HEK293T (cell line): ENCODE measurements around the gene FBXW5.

Source experiments
- CTCF ChIA-PET: fragments of 350-600 bp; formaldehyde crosslinking; extraction: SDS; loops from one replicate; lab custom pipeline; 2021; ENCODE audit warnings: antibody characterized with exemption, inconsistent platforms; lab: Yijun Ruan, JAX
- POLR2A ChIA-PET: fragments of 350-600 bp; formaldehyde crosslinking; extraction: SDS; loops from one replicate; lab custom pipeline; 2020; ENCODE audit warnings: antibody characterized with exemption, inconsistent platforms; lab: Yijun Ruan, JAX
- DNase-seq: peaks from one replicate; pipeline ENCODE4 v3.0.0; 2012; ENCODE audit warnings: mixed read lengths; ENCODE audit errors: extremely low spot score
- ARNT ChIP-seq: fragments of 450-650 bp; IDR thresholded peaks from 2 replicates; pipeline ENCODE4 v1.6.1; 2017; ENCODE audit warnings: mild to moderate bottlenecking
- BHLHE40 ChIP-seq: fragments of 450-650 bp; IDR thresholded peaks from 2 replicates; pipeline ENCODE4 v1.6.1; 2016; ENCODE audit warnings: mild to moderate bottlenecking, moderate library complexity, borderline replicate concordance
- CTBP1 ChIP-seq: fragments of 450-650 bp; IDR thresholded peaks from 2 replicates; pipeline ENCODE4 v1.6.1; 2016; ENCODE audit warnings: borderline replicate concordance
- ELF4 ChIP-seq: fragments of 450-650 bp; IDR thresholded peaks from 2 replicates; pipeline ENCODE4 v1.6.1; 2017; ENCODE audit warnings: antibody characterized with exemption
- FOXA1 ChIP-seq: fragments of 450-650 bp; IDR thresholded peaks from 2 replicates; pipeline ENCODE4 v1.6.1; 2016; ENCODE audit warnings: mild to moderate bottlenecking
- FOXK2 ChIP-seq: fragments of 450-650 bp; IDR thresholded peaks from 2 replicates; pipeline ENCODE4 v1.6.1; 2016; ENCODE audit warnings: mild to moderate bottlenecking
- FOXM1 ChIP-seq: fragments of 450-650 bp; IDR thresholded peaks from 2 replicates; pipeline ENCODE4 v1.6.1; 2017; ENCODE audit warnings: mild to moderate bottlenecking, borderline replicate concordance
- HDGF ChIP-seq: fragments of 450-650 bp; IDR thresholded peaks from 2 replicates; pipeline ENCODE4 v1.6.1; 2017; ENCODE audit warnings: antibody characterized with exemption, borderline replicate concordance
- L3MBTL2 ChIP-seq: fragments of 450-650 bp; conservative IDR thresholded peaks from 2 replicates; pipeline ENCODE4 v1.6.1; 2016; ENCODE audit warnings: mild to moderate bottlenecking
- LEF1 ChIP-seq: fragments of 450-650 bp; IDR thresholded peaks from 2 replicates; pipeline ENCODE4 v1.6.1; 2017; ENCODE audit warnings: mild to moderate bottlenecking, borderline replicate concordance
- NFRKB ChIP-seq: fragments of 450-650 bp; IDR thresholded peaks from 2 replicates; pipeline ENCODE4 v1.6.1; 2016; ENCODE audit warnings: mild to moderate bottlenecking, moderate library complexity
- SP1 ChIP-seq: fragments of 450-650 bp; IDR thresholded peaks from 2 replicates; pipeline ENCODE4 v1.6.1; 2017
- SUZ12 ChIP-seq: fragments of 450-650 bp; IDR thresholded peaks from 2 replicates; pipeline ENCODE4 v1.6.1; 2016; ENCODE audit warnings: mild to moderate bottlenecking
- TARDBP ChIP-seq: fragments of 450-650 bp; IDR thresholded peaks from 2 replicates; pipeline ENCODE4 v1.6.1; 2016
- ZNF384 ChIP-seq: fragments of 450-650 bp; IDR thresholded peaks from 2 replicates; pipeline ENCODE4 v1.6.1; 2016
- TF ChIP-seq, protein P1 (sequence below): fragments of 450-650 bp; IDR thresholded peaks from 2 replicates; pipeline ENCODE4 v1.6.1; 2016

Gene FBXW5

DNA sequence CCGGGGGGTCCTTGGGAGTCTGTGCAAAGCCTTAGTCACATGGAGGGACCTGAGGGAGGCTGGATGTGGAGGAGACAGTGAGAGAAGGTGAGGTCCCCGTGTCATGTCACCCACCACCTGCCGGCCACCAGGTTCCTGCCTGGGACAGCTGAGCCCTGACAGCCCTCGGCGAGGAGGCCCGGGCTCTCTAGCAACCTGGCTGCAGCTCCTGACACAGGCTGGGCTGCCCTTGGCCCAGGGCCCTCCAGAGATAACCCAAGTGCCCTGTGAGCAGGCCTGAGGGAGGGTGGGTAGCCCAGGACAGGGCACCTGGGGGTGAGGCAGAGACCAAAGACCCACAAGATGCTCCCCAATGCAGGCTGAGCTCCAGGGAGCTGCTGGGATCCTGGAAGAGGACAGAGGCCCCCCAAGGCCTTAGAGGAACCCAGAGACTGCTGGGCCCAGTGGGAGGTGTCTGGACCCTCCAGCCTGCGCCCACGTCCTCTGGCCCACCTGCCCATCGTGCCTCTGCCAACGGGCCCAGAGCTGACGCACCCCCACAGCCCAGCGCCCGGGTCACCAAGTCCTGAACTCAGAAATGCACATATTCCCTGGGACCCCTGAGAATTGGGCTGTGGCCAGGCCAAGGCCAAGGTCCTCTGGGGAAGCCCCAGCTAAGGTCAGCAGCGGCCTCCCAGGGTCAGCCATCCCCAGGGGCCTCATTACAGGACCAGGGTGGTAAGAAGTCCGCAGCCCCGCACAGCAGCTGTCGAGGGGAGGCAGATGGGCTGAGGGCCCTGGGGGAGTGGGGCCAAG is 24.0 kb upstream of the FBXW5 start:
- CTCF ChIA-PET: no interaction called here
- POLR2A ChIA-PET: interaction anchor here (0.8 kb wide), 1 partner anchor 24 kb away, joined by 3 read pairs; the partner anchor contains the start of gene PAXX
- no peak for TF ChIP-seq ZNF384
- no peak for DNase-seq

DNA sequence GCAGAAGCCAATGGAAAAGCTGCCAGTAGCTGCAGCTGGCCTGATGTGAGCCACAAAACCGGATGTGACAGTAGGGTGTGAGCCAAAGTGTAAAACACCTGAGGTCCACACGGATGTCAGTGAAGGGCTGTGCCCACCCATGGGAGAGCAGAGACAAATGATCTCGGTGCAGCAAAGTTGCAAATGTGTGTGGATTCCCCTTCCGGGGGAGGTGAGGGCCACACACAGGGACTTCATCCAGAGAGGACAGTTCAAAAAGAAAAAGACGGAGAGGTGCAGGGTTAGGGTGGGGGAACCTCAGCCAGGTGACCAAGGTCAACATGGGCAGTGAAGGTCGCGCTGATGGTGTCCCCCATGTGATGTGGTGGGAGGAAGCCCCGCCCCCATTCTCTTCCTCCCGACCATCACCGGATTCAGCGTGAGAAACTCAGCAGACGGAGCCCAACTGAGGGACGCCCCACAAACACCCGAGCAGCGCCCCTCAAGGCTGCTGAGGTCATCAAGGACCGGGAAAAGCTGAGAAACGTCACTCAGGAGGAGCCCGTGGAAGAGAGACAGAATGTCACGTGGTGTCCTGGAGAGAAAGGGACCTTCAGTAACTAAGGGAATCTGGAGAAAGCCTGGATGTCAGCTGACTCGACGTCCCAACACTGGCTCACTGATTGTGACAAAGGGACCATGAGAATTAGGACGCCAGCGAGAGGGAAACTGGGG is 21.4 kb upstream of the FBXW5 start:
- no peak for TF ChIP-seq FOXA1
- no peak for TF ChIP-seq ARNT
- no peak for TF ChIP-seq ELF4
- no peak for TF ChIP-seq L3MBTL2
- TF ChIP-seq CTBP1: no peak
- TF ChIP-seq FOXK2: no peak
- TF ChIP-seq BHLHE40: no peak
- TF ChIP-seq SUZ12: no peak
- no peak for TF ChIP-seq LEF1
- TF ChIP-seq FOXM1: no peak
- TF ChIP-seq ZNF384: no peak
- no peak for TF ChIP-seq HDGF
- no peak for TF ChIP-seq TARDBP
- no peak for TF ChIP-seq SP1
- no peak for TF ChIP-seq NFRKB
- TF ChIP-seq, protein P1, sequence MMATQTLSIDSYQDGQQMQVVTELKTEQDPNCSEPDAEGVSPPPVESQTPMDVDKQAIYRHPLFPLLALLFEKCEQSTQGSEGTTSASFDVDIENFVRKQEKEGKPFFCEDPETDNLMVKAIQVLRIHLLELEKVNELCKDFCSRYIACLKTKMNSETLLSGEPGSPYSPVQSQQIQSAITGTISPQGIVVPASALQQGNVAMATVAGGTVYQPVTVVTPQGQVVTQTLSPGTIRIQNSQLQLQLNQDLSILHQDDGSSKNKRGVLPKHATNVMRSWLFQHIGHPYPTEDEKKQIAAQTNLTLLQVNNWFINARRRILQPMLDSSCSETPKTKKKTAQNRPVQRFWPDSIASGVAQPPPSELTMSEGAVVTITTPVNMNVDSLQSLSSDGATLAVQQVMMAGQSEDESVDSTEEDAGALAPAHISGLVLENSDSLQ: no peak
- CTCF ChIA-PET: interaction anchor here (1.1 kb wide), 1 partner anchor 63 kb away, joined by 4 read pairs; no protein-coding TSS in a partner anchor
- DNase-seq: no peak
- POLR2A ChIA-PET: no interaction called here

DNA sequence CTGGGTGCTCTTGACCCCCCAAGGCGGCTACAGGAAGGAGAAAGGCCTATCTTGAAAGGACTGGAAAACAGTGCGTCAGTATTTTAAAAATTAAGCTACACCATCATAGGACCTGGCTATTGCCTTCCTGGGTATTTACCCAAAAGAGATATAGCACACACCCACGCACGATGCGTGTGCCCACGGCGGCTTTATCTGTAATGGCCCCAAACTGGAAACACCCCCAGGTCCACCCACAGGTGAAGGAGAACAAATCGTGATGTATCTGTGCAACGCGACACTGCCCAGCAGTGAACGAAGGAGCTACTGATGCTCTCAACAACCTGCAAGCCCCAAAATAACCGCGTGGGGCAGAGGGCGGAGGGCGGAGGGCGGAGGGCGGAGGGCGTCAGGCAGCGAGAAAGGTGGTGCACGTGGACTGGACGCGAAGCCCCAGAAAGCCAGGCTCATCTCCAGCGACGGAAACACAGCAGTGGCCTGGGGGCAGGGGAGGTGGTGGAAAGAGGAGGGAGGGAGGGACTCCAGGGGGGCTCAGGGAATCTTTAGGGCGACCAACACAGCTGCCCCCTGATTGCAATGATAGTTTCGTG is 20.4 kb upstream of the FBXW5 start:
- no peak for DNase-seq
- TF ChIP-seq FOXA1: no peak
- TF ChIP-seq SUZ12: no peak
- no peak for TF ChIP-seq BHLHE40
- no peak for TF ChIP-seq SP1
- no peak for TF ChIP-seq FOXK2
- TF ChIP-seq FOXM1: no peak
- TF ChIP-seq CTBP1: no peak
- CTCF ChIA-PET: interaction anchor here (1.1 kb wide), 1 partner anchor 64 kb away, joined by 4 read pairs; no protein-coding TSS in a partner anchor
- POLR2A ChIA-PET: interaction anchor here (1.0 kb wide), 1 partner anchor 17 kb away, joined by 4 read pairs; no protein-coding TSS in a partner anchor

GRCh38 chr9:136964171-136964689 is 19.7 kb upstream of the FBXW5 start:
- ChIA-PET POLR2A (interaction anchor here (1.0 kb wide), 1 partner anchor 16 kb away, joined by 4 read pairs; no protein-coding TSS in a partner anchor), CTCF (no interaction called here)
- no peak for DNase-seq
- TF ChIP-seq ARNT: no peak
- TF ChIP-seq ELF4: no peak
- no peak for TF ChIP-seq BHLHE40
- TF ChIP-seq SP1: no peak
- no peak for TF ChIP-seq FOXM1
- TF ChIP-seq TARDBP: no peak
- no peak for TF ChIP-seq FOXK2
- TF ChIP-seq SUZ12: no peak
- no peak for TF ChIP-seq CTBP1
- TF ChIP-seq NFRKB: no peak
- TF ChIP-seq L3MBTL2: no peak

- POLR2A ChIA-PET: no interaction called here
- TF ChIP-seq SP1 (no peak), BHLHE40 (no peak), FOXA1 (no peak), NFRKB (no peak), FOXM1 (no peak), ARNT (no peak), LEF1 (no peak), HDGF (no peak), ELF4 (no peak), CTBP1 (no peak), ZNF384 (no peak), SUZ12 (no peak), TARDBP (no peak), L3MBTL2 (no peak), FOXK2 (no peak)
- TF ChIP-seq, protein P1: no peak
- DNase-seq: no peak
- CTCF ChIA-PET: no interaction called here
Measured at GRCh38 chr9:136963751-136964150, 19.2 kb upstream of the FBXW5 start.

- TF ChIP-seq FOXK2: no peak
- no peak for TF ChIP-seq FOXM1
- no peak for TF ChIP-seq NFRKB
- no peak for TF ChIP-seq FOXA1
- ChIA-PET CTCF (no interaction called here), POLR2A (no interaction called here)
- DNase-seq: no peak
Measured at GRCh38 chr9:136963341-136963740, 18.8 kb upstream of the FBXW5 start.
